H9 (cell line): ENCODE data around the gene CFAP157. TPM values are rescaled to one million over a fixed set of nuclear protein-coding genes. Genes with fewer than 3 reads are reported as not detected.

Experiments
- DNase-seq: peaks from one replicate; pipeline ENCODE4 v3.0.0-alpha.2; 2017
- H2AFZ ChIP-seq: one replicate; pipeline ENCODE4 v1.6.1; 2013; ENCODE audit warnings: mild to moderate bottlenecking, low read length, control low read depth, moderate library complexity
- H2AK5ac ChIP-seq: 2 replicates; pipeline ENCODE4 v1.6.1; 2013; ENCODE audit warnings: low read length, control low read depth, mixed read lengths; ENCODE audit not compliant: insufficient read length
- H2BK120ac ChIP-seq: one replicate; pipeline ENCODE4 v1.6.1; 2013; ENCODE audit warnings: low read depth, mild to moderate bottlenecking, low read length, control low read depth, inconsistent platforms; ENCODE audit not compliant: poor library complexity, severe bottlenecking
- H2BK12ac ChIP-seq: 2 replicates; pipeline ENCODE4 v1.6.1; 2013; ENCODE audit warnings: low read length, control low read depth, mixed read lengths, low read depth; ENCODE audit not compliant: insufficient read length
- H2BK15ac ChIP-seq: 2 replicates; pipeline ENCODE4 v1.6.1; 2013; ENCODE audit warnings: low read depth, low read length, control low read depth
- H2BK20ac ChIP-seq: one replicate; pipeline ENCODE4 v1.6.1; 2013; ENCODE audit warnings: low read depth, mild to moderate bottlenecking, low read length, control low read depth, inconsistent platforms; ENCODE audit not compliant: poor library complexity, severe bottlenecking
- H2BK5ac ChIP-seq: 2 replicates; pipeline ENCODE4 v1.6.1; 2013; ENCODE audit warnings: low read length, control low read depth, mixed read lengths; ENCODE audit not compliant: insufficient read length
- H3K14ac ChIP-seq: 2 replicates; pipeline ENCODE4 v1.6.1; 2013; ENCODE audit warnings: low read length, control low read depth; ENCODE audit not compliant: insufficient read depth
- H3K18ac ChIP-seq: 2 replicates; pipeline ENCODE4 v1.6.1; 2013; ENCODE audit warnings: low read depth, mild to moderate bottlenecking, mixed read lengths, low read length, control low read depth; ENCODE audit not compliant: insufficient read length
- H3K23ac ChIP-seq: 2 replicates; pipeline ENCODE4 v1.6.1; 2013; ENCODE audit warnings: low read length, control low read depth, mixed read lengths, low read depth; ENCODE audit not compliant: insufficient read length
- H3K23me2 ChIP-seq: 2 replicates; pipeline ENCODE4 v1.6.1; 2013; ENCODE audit warnings: low read depth, mild to moderate bottlenecking, mixed read lengths, low read length, control low read depth; ENCODE audit not compliant: insufficient read length, poor library complexity, severe bottlenecking
- H3K27ac ChIP-seq: 2 replicates; pipeline ENCODE4 v1.5.1; 2013; ENCODE audit warnings: low read length, control low read depth, mixed read lengths, low read depth; ENCODE audit not compliant: insufficient read length
- H3K27me3 ChIP-seq: 2 replicates; pipeline ENCODE4 v1.6.1; 2013; ENCODE audit warnings: low read length, control low read depth, inconsistent platforms; ENCODE audit not compliant: insufficient read depth
- H3K4ac ChIP-seq: 2 replicates; pipeline ENCODE4 v1.6.1; 2013; ENCODE audit warnings: low read depth, mild to moderate bottlenecking, control low read depth, inconsistent platforms, low read length, moderate library complexity
- H3K4me1 ChIP-seq: 2 replicates; pipeline ENCODE4 v1.6.1; 2013; ENCODE audit warnings: low read length, control low read depth, inconsistent platforms; ENCODE audit not compliant: insufficient read depth
- H3K4me2 ChIP-seq: 2 replicates; pipeline ENCODE4 v1.6.1; 2013; ENCODE audit warnings: low read length, control low read depth, mixed read lengths; ENCODE audit not compliant: insufficient read length, insufficient read depth
- H3K56ac ChIP-seq: 2 replicates; pipeline ENCODE4 v1.6.1; 2013; ENCODE audit warnings: low read depth, mild to moderate bottlenecking, mixed read lengths, low read length, control low read depth; ENCODE audit not compliant: insufficient read length
- H3K79me1 ChIP-seq: 2 replicates; pipeline ENCODE4 v1.6.1; 2013; ENCODE audit warnings: low read depth, mild to moderate bottlenecking, moderate library complexity, low read length, control low read depth, inconsistent platforms; ENCODE audit not compliant: insufficient read depth, poor library complexity, severe bottlenecking
- H3K79me2 ChIP-seq: 2 replicates; pipeline ENCODE4 v1.6.1; 2013; ENCODE audit warnings: low read length, control low read depth, inconsistent platforms; ENCODE audit not compliant: insufficient read depth
- H3K9ac ChIP-seq: 2 replicates; pipeline ENCODE4 v1.6.1; 2013; ENCODE audit warnings: low read length, control low read depth, mixed read lengths; ENCODE audit not compliant: insufficient read length; ENCODE audit errors: extremely low read depth
- H3K9me3 ChIP-seq: one replicate; pipeline ENCODE4 v1.6.1; 2013; ENCODE audit warnings: low read depth, low read length, inconsistent platforms; ENCODE audit not compliant: control insufficient read depth
- H3T11ph ChIP-seq: one replicate; pipeline ENCODE4 v1.6.1; 2013; ENCODE audit warnings: mild to moderate bottlenecking, low read length, control low read depth, inconsistent platforms
- H4K20me1 ChIP-seq: one replicate; pipeline ENCODE4 v1.6.1; 2013; ENCODE audit not compliant: control insufficient read depth, insufficient read length, insufficient read depth
- H4K5ac ChIP-seq: 2 replicates; pipeline ENCODE4 v1.6.1; 2013; ENCODE audit warnings: low read depth, mild to moderate bottlenecking, mixed read lengths, low read length, control low read depth; ENCODE audit not compliant: insufficient read length
- H4K8ac ChIP-seq: replicated peaks from 2 replicates; pipeline ENCODE4 v1.6.1; 2013; ENCODE audit warnings: low read length, control low read depth, mixed read lengths, low read depth; ENCODE audit not compliant: insufficient read length
- H4K91ac ChIP-seq: 2 replicates; pipeline ENCODE4 v1.6.1; 2013; ENCODE audit warnings: low read depth, mild to moderate bottlenecking, moderate library complexity, mixed read lengths, low read length, control low read depth; ENCODE audit not compliant: insufficient read length
- H3K27ac Mint-ChIP-seq, 3 experiments: 2 replicates in 2 of 3; 3 replicates in 1 of 3; pipeline ENCODE4 v1.8.0; 2020 to 2021; ENCODE audit warnings: mixed read lengths in 3 of 3, mild to moderate bottlenecking in 1 of 3, moderate library complexity in 1 of 3
- H3K27me3 Mint-ChIP-seq: 2 replicates; pipeline ENCODE4 v1.8.0; 2021; ENCODE audit warnings: low read depth, mild to moderate bottlenecking, moderate library complexity, mixed read lengths
- H3K36me3 Mint-ChIP-seq, 3 experiments: 2 replicates in 2 of 3; 3 replicates in 1 of 3; pipeline ENCODE4 v1.8.0; 2020 to 2021; ENCODE audit warnings: low read depth in 3 of 3, mixed read lengths in 3 of 3; ENCODE audit not compliant: insufficient read depth in 1 of 3
- H3K4me1 Mint-ChIP-seq, 2 experiments: 2 replicates each; pipeline ENCODE4 v1.8.0; 2020; ENCODE audit warnings: mixed read lengths in 2 of 2
- H3K4me3 Mint-ChIP-seq, 2 experiments: 2 replicates in 1 of 2; 3 replicates in 1 of 2; pipeline ENCODE4 v1.8.0; 2020 to 2021; ENCODE audit warnings: mild to moderate bottlenecking in 2 of 2, mixed read lengths in 2 of 2, moderate library complexity in 1 of 2
- H3K9me3 Mint-ChIP-seq, 2 experiments: 2 replicates in 1 of 2; 3 replicates in 1 of 2; pipeline ENCODE4 v1.8.0; 2020; ENCODE audit warnings: mild to moderate bottlenecking in 2 of 2, mixed read lengths in 2 of 2, moderate library complexity in 1 of 2
- CTCF ChIP-seq: fragments of 200-600 bp; sonication (generic); conservative IDR thresholded peaks from 3 replicates; pipeline ENCODE4 v1.8.0; 2021; ENCODE audit warnings: antibody characterized with exemption, mild to moderate bottlenecking
- WGBS: extraction: QIAGEN DNeasy Blood & Tissue Kit; methylation state at CpG from one replicate; pipeline ENCODE4 v1.1.7; 2013; ENCODE audit warnings: missing lambda C conversion rate, low lambda C conversion rate, mixed read lengths; ENCODE audit not compliant: insufficient read length; ENCODE audit errors: extremely low coverage; 5-methylcytosine and 5-hydroxymethylcytosine counted together
- total RNA-seq: library from RNA; stranded (reverse); gene quantifications from 2 replicates; pipeline ENCODE4 v1.2.1, GENCODE V29; 2021

Gene CFAP157
- total RNA-seq, 1 experiment from 2014 or later, result 0.22 TPM

GRCh38 chr9:127733614-127734013, 26.8 kb downstream of the CFAP157 start:
- H3K4ac ChIP-seq, result no peak overlapping the region
- no peak for TF ChIP-seq CTCF
- H3K9ac ChIP-seq, result no peak overlapping the region
- no peaks in the 10 kb centered on the region; a peak in 1 of 7 replicates for H3K36me3 Mint-ChIP-seq
- H4K5ac ChIP-seq, result no peak overlapping the region
- H2BK120ac ChIP-seq, result no peak overlapping the region
- no peak overlapping the region for H3K18ac ChIP-seq
- H3K4me3 Mint-ChIP-seq, result no peak overlapping the region; a peak in 1 of 5 replicates
- H2BK20ac ChIP-seq, result no peak overlapping the region
- no peak overlapping the region for H2BK5ac ChIP-seq
- H3K9me3 ChIP-seq, result no peaks in the 10 kb centered on the region
- H3K23me2 ChIP-seq, result no peaks in the 10 kb centered on the region
- no peak overlapping the region for H2BK15ac ChIP-seq
- H3K27me3 Mint-ChIP-seq, result peaks cover 13% of the 10 kb centered on the region
- no peaks in the 10 kb centered on the region for H3K27me3 ChIP-seq
- DNase-seq, result no peak
- no peaks in the 10 kb centered on the region for H3K79me2 ChIP-seq
- no peak overlapping the region for H2AFZ ChIP-seq
- H3K27ac Mint-ChIP-seq, result no peak overlapping the region
- H4K20me1 ChIP-seq, result no peaks in the 10 kb centered on the region
- H3K4me1 Mint-ChIP-seq, result peaks cover 9 to 10% of the 10 kb centered on the region in 2 experiments
- no peak overlapping the region for H3K4me2 ChIP-seq
- H3K27ac ChIP-seq, result no peak overlapping the region
- H3T11ph ChIP-seq, result no peak overlapping the region
- H2BK12ac ChIP-seq, result no peak overlapping the region
- H4K8ac ChIP-seq, result no peak overlapping the region
- H4K91ac ChIP-seq, result no peak overlapping the region
- H3K23ac ChIP-seq, result no peak overlapping the region
- no peak overlapping the region for H3K56ac ChIP-seq
- H3K14ac ChIP-seq, result no peak overlapping the region
- H3K79me1 ChIP-seq, result no peaks in the 10 kb centered on the region
- no peaks in the 10 kb centered on the region for H3K9me3 Mint-ChIP-seq
- H2AK5ac ChIP-seq, result no peak overlapping the region
- no CpG with 5 or more reads among the region's 2 CpGs for WGBS
- no peaks in the 10 kb centered on the region for H3K4me1 ChIP-seq
